ENCODE data around the gene EMX1. TPM values are rescaled to one million over a fixed set of nuclear protein-coding genes. Genes with fewer than 3 reads are reported as not detected.

The EMX1 gene
- polyA plus RNA-seq, 1 experiment: not detected

- no peak for DNase-seq (ENCODE audit: low read depth, low spot score)
- Histone ChIP-seq H3K27me3 (ENCODE audit: control insufficient read depth, insufficient read depth, low read length) (peaks cover 92% of the 10 kb centered on the region), H3K27ac (ENCODE audit: low read depth, low read length) (no peak overlapping the region), H3K4me3 (ENCODE audit: low read depth, low read length) (no peak overlapping the region), H3K9me3 (ENCODE audit: control insufficient read depth, insufficient read depth, low read length) (peaks cover 24% of the 10 kb centered on the region)
- TF ChIP-seq CTCF (IDR thresholded peaks at IDR 0.05; ENCODE audit: low read depth, low read length): no peak
- POLR2A ChIA-PET: no interaction called here
- CTCF ChIA-PET: no interaction called here
These were observed 4.5 kb downstream of the EMX1 start for GRCh38 chr2:72921853-72922252.

- Histone ChIP-seq H3K9me3 (ENCODE audit: control insufficient read depth, insufficient read depth, low read length) (peaks cover 18% of the 10 kb centered on the region), H3K27me3 (ENCODE audit: control insufficient read depth, insufficient read depth, low read length) (peaks cover 100% of the 10 kb centered on the region), H3K27ac (ENCODE audit: low read depth, low read length) (no peak overlapping the region), H3K4me3 (ENCODE audit: low read depth, low read length) (no peak overlapping the region)
- TF ChIP-seq CTCF (IDR thresholded peaks at IDR 0.05; ENCODE audit: low read depth, low read length): no peak
- POLR2A ChIA-PET: no interaction called here
- no peak for DNase-seq (ENCODE audit: low read depth, low spot score)
- CTCF ChIA-PET: no interaction called here
These were observed 6.6 kb downstream of the EMX1 start for GRCh38 chr2:72923833-72924352.

- Histone ChIP-seq H3K9me3 (ENCODE audit: control insufficient read depth, insufficient read depth, low read length) (peaks cover 18% of the 10 kb centered on the region), H3K27me3 (ENCODE audit: control insufficient read depth, insufficient read depth, low read length) (peaks cover 100% of the 10 kb centered on the region), H3K4me3 (ENCODE audit: low read depth, low read length) (no peak overlapping the region), H3K27ac (ENCODE audit: low read depth, low read length) (no peak overlapping the region)
- no peak for TF ChIP-seq CTCF (IDR thresholded peaks at IDR 0.05; ENCODE audit: low read depth, low read length)
- POLR2A ChIA-PET: interaction anchor here (0.5 kb wide), 1 partner anchor 129 kb away, joined by 5 read pairs; no protein-coding TSS in a partner anchor
- CTCF ChIA-PET: interaction anchor here (3.2 kb wide), 1 partner anchor 32 kb away, joined by 16 read pairs; no protein-coding TSS in a partner anchor
- DNase-seq (ENCODE audit: low read depth, low spot score): no peak
These were observed 7.3 kb downstream of the EMX1 start for GRCh38 chr2:72924353-72925240.

- Histone ChIP-seq H3K27ac (ENCODE audit: low read depth, low read length) (no peak overlapping the region), H3K4me3 (ENCODE audit: low read depth, low read length) (no peak overlapping the region), H3K9me3 (ENCODE audit: control insufficient read depth, insufficient read depth, low read length) (peaks cover 14% of the 10 kb centered on the region), H3K27me3 (ENCODE audit: control insufficient read depth, insufficient read depth, low read length) (peaks cover 100% of the 10 kb centered on the region)
- DNase-seq (ENCODE audit: low read depth, low spot score): no peak
- POLR2A ChIA-PET: interaction anchor here (0.5 kb wide), 1 partner anchor 128 kb away, joined by 5 read pairs; no protein-coding TSS in a partner anchor
- CTCF ChIA-PET: interaction anchor here (0.8 to 3.2 kb wide), 3 partner anchors 33 to 49 kb away, joined by 3 to 16 read pairs (median 5); partner anchors contain the start of gene SPR
- no peak for TF ChIP-seq CTCF (IDR thresholded peaks at IDR 0.05; ENCODE audit: low read depth, low read length)
These were observed 8.1 kb downstream of the EMX1 start for GRCh38 chr2:72925328-72925943.
